GM18519 (cell line): ENCODE data around the gene DAG1.
"Not testable (repeated sequence)": the region's sequence is repeated elsewhere in the genome, so short reads cannot be mapped to it uniquely, and the experiment has no call there.

ENCODE experiments used
- ATAC-seq: cut with Tn5 transposase; IDR thresholded peaks from one replicate; pipeline ENCODE4 v1.9.1; 2021; ENCODE audit warnings: mild to moderate bottlenecking, moderate library complexity; ENCODE audit not compliant: unreplicated experiment, low FRiP score

Gene DAG1

DNA sequence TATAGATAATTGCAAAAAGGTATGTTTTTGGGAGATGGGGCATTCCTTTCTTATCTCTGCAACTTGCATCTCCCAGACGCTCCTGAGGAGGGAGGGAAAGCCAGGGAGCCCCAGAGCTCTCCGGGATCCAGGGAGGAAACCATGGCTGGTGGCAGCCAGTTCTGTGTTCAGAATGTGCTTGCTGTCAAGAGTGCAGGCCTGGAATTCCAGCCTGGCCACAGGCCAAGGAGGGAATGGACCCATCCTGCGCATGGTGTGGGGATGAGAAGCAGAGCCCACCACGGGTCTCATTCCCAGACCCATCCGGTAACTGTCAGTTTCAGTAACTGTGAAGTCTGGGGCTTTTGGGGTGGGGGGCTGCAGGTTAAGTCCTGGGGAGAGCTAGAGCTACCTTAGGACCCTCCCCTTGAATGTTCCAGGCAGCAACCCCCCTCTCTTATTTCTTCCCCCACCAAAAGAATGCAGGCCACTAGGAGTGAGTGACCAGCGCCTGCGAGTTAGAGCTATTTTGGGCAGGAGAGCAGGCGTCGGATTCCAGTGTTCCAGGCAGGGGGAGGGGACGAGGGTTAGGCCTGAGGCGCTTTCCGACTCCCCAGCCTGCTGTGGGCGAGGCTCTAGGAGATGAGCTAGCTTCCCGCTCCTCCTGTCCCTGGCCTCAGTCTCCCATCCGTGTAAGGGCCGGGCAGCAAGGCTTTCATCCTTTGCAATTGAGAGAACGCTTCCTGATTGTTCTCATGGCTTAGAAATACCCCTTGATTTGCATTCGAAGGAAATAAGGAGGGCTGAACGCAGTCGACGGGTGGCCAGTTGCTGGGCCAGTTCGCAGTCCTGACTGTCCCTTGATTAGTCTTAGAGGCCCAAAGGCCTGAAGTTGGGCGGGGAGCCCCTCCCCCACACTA is 781 bp upstream of the DAG1 start:
- ATAC-seq, result no peak

DNA sequence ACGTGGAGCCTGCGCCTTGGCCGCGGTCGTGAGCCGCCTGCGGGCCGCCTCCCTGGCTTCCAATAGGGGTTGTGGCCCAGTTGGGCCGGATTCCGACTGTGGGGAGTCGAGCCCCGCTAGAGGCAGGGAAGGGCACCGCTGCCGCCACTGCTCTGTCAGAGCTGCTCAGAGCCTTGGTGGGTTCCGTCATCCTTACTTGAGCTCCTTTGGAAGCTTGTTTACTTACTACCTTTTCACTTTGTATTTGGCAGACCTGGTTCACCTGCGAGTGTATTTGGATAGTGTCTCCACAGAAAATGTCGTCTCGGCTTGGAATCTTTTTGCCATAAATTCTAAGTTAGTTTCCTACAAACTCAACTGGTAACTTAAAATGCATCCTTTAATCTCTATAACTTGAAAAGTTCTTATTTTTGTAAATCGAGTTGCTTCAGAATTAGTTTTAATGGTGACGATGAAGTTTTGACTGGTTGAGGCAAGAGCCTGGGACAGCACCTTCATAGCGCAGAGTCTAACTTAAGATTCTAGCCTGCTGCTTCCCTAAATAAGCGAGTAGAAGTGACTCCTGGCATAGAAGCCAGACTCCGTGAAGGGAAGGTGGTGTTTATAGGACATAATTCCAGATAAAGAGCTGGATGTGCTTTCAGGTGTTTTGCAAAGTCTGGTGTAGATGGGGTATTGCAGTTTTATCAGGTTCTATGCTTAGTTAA is 800 bp downstream of the DAG1 start:
- ATAC-seq, result peak; percentile 28

DNA sequence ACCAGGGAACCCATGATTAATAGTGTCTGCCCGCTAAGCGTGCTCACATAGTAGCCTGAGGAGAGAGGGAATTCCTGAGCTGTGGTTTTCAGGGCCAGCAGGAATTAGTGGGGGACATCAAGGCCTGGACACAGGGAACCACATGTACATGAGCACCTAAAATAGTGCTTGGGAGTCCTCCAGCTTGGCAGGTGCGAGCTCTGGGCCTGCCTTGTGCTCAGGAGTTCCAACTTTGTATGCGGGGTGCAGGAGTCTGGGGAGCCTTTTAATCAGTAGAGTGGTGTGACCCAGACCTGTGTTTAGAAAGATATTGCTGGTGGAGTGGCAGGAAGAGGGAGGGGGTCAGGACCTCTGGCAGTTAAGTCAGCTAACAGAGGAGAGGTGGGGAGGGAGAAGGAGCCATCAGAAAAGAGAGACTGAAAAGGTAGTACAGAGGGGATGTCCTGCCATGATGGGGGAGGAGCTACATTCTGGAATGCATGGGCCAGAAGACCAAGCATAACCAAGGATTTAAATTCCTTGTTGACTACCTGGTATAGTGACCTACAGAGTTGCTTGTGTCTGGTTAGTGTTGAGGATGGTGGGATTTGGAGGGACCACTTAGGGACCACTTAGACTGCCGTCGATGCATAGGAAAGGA is 1.9 kb downstream of the DAG1 start:
- no peak for ATAC-seq

DNA sequence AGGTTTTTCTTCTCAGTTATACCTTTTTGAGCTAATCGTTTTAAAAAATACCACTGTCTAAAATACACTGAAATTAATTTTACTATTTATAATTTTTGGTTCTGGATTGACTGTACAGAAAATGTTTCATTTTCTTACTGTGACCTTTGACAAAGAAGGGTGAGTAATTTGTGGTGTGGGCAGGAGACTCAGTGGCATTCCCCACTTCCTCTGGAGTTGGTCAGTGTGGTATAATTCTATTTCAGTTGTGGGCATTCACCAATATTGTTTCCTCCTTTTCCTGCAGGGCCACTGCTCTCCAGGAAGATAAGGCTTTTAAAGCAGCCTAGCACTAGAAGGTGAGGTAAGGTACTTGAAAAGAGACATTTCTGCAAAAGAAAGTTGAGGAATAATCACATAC is 6.5 kb downstream of the DAG1 start:
- ATAC-seq, result no peak

DNA sequence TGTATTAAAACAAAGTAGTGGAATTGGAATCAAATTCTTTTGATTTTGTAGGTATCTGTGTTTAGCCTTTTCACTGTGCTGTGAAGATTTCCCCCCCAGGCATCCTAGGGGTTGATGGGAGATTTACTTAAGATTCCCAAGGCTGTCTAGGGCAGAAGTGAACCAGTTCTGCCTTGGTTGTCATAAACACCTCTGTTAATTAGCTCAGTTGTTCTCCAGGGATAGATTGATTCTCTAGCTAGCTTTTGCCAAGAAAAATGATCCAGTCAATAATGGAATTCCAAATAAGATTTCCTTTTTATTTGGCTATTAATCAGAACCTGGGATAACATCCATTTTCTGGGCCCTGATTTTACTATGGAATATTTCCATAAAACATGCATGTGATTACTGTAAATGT is 12.7 kb downstream of the DAG1 start:
- no peak for ATAC-seq

DNA sequence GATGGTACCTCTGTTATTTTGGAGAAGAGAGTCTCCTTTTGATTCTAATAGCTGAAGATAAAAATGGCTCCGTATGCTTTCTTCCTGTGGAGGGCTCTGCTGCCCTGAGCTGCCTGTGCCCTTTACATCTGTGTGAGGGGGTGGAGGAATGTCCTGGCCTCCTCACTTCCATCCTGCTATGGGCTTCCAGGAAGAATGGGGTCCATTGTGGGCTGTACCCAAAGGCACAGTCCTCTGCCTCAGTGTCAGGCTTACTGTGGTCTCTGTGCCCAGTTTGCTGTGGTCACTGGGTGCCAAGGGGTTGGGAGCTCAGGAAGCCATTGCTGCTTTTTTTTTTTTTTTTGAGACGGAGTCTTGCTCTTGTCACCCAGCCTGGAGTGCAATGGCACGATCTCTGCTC is 14.4 kb downstream of the DAG1 start:
- ATAC-seq, result no peak

DNA sequence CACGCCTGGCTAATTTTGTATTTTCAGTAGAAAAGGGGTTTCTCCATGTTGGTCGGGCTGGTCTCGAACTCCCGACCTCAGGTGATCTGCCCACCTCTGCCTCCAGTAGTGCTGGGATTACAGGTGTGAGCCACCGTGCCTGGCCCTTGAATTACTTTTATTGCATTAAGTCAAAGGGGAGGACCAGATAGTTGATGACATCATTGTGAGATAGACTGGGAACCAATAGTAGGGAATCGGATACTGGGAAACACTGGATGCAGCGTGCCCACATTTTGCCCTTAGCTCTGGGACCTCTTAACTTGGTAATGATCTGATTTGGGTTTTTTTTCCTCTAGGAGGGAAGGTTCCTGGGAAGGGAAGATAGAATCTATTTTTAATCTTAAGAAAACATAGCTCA is 19.2 kb downstream of the DAG1 start:
- no peak for ATAC-seq

DNA sequence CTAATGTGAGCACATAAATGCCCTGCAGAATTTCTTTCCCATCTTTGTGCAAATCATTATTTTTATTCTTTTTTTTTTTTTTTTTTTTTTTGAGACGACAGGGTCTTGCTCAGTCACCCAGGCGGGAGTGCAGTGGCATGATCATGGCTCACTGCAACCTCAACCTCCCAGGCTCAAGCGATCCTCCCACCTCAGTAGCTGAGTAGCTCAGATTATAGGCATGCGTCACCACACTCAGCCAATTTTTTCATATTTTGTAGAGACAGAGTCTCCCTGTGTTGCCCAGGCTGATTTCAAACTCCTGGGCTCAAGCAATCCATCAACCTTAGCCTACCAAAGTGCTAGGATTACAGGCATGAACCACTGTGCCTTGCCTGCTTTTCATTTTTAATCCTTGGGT is 22.9 kb downstream of the DAG1 start:
- ATAC-seq, result no peak

DNA sequence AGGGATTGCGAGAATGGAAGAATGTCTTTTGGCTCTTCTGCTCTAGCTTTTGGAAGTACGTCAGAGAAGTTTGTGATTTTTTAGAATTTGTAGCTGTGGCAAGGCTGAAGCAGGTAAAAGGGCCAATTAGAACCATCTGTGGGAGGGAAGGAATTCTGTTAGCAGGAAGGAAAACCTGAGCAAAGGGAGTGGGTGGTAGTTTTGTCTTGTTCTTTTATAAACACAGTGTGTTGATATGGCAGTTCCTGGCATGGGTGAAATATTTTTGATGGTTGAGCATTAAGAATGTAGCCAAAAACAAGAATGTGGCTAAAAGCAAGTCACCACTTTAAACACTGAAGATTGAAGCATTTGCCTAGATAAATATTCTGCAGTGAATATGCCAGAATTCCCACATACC is 23.8 kb downstream of the DAG1 start:
- ATAC-seq, result no peak

DNA sequence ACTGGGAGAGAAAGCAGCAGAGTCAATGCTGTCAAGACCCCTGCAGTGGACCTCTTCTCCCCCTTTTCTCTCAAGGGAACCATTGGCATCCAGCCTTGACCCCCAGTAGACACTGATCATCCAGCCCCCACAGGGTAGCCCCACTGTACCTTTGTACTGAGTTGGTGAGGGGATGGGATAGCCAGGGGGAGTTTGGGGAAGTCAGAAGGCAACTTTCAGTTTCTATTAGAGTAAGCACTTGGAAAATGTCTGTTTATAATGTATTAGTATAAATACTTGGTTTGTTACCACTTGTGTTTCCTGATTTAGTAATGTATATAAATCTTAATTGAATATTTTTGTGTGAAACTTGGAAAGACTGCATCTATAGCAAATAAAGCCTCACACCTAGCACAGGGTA is 25.0 kb downstream of the DAG1 start:
- ATAC-seq, result no peak

DNA sequence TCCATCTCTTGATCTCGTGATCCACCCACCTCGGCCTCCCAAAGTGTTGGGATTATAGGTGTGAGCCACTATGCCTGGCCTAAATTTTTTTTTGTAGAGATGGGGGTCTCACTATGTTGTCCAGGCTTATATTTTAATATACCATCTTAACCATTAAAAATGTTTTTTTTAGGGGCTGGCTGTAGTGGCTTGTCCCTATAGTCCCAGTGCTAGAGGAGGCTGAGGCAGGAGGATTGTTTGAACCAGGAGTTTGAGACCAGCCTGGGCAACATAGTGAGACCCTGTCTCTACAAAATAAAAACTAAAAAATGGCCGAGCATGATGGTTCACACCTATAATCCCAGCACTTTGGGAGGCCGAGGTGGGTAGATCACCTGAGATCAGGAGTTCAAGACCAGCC is 26.8 kb downstream of the DAG1 start:
- not testable (repeated sequence) for ATAC-seq

DNA sequence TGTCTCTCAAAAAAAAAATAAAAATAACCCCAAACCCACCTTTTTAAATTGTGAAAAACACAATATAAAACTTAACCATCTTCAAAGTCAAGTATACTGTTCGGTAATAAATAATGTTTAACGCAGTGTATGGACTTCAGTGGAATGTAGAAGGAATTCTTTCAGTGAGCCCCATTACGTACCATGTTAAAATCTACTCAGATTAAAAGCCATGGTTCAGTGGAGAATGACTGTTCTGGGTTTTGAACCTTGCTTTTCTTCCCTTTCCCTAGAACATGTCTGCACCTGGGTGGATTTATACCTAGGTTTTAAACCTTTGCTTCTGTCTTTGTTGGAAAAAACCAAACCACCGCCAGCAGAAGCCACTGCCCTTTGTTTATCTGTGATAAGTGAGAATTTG is 27.5 kb downstream of the DAG1 start:
- no peak for ATAC-seq

DNA sequence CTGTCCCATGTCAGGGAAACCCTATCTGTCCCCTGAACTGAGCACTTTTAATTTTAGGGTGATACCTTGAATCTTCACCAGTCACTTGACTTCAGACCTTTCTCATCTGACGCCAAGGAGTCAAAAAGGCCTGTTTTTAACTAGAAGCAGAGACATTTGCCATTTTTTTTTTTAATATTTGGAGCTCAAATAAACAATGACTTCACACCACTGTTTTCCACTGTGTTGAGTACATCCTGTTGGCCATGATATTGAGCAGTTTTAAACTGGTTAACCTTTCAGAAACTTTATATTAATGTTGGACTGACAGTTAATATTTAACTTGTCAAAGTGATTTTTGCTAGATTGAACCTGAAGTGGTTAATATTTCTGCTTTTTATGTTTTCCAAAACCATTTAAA is 28.2 kb downstream of the DAG1 start:
- no peak for ATAC-seq

DNA sequence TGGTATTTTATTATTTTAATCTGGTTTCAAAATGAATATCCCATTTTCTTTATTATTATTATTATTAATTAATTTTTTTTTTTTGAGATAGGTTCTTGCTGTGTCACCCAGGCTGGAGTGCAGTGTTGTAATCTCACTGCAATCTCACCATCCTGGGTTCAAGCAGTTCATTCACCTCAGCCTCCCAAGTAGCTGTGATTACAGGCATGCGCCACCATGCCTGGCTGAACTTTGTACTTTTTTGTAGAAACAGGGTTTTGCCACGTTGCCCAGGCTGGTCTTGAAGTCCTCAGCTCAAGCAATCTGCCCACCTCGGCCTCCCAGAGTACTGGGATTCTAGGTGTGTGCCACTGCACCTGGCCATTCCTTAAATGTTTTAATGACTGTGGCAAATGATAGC is 28.6 kb downstream of the DAG1 start:
- ATAC-seq, result no peak

DNA sequence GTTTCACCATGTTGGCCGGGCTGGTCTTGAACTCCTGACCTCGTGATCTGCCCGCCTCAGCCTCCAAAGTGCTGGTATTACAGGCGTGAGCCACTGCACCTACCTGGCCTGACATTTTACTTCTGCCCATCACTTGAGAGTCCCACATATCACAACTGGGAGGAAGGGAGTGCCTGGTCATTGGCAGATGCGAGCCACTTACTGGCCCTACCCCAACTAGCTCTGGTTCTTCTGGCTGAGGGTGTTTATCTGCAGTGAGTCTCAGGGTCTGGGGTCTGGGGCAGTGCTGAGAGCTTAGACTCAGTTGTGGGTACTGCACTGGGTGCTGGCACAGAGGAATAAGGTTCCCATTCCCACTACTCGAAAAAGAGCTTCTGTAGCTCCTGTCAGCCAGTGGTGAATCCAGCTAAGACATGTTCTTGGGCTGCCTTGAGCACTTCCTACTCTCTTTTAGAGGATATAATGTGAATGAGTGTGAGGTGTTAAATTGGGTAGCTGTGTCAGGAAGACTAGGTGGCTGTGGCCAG is 30.2 kb downstream of the DAG1 start:
- no peak for ATAC-seq

DNA sequence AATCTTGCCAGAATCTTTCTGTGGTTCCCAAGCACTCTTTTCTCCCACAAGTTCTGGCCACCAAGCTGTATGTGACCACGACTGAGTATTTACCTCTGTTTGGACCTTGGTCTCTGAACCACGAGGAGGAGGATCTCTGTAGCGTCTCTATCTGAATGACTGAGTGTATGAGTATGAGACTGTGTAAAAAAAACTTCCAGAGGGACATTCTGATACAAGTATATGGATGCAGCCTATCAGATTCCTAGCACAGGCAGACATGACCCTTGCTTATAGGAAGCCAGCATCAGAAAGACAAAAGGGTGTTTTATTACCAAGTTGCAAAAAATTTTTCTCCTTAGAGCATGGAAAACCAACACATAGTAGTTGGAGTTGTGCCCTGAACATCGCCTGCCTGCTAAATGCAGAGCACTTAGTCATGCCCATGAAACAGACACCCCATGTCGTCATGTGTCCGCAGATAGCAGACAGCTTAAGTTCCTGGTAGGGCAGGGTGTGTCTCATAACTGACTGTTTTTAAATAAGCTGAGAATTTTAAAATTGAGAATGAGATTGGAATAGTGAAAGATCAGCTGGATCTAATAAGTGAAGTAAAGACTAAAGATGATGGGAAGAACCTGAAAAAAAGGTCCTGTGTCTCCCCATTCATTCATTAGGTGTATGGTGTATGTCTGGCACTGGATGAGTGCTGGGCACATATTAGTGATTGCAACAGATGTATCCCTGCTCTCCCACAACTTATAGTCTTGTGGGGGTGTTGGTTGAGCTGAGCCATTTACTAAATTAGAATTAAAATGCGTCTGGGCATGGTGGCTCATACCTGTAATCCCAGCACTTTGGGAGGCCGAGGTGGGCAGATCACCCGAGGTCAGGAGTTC is 30.9 kb downstream of the DAG1 start:
- no peak for ATAC-seq

DNA sequence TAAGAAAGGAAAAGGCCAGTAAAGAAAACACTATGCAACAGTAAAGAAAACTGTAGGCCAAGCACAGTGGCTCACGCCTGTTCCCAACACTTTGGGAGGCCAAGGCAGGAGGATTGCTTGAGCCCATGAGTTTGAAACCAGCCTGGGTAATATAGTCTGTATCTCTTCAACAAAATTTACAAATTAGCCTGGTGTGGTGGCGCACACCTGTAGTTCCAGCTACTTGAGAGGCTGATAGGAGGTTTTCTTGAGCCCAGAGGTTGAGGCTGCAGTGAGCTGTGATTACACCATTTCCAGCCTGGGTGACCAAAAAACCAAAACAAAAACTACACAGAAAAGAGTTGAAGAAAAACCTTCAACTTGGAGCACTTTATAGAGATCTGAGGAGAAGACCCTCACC is 31.8 kb downstream of the DAG1 start:
- ATAC-seq, result no peak

DNA sequence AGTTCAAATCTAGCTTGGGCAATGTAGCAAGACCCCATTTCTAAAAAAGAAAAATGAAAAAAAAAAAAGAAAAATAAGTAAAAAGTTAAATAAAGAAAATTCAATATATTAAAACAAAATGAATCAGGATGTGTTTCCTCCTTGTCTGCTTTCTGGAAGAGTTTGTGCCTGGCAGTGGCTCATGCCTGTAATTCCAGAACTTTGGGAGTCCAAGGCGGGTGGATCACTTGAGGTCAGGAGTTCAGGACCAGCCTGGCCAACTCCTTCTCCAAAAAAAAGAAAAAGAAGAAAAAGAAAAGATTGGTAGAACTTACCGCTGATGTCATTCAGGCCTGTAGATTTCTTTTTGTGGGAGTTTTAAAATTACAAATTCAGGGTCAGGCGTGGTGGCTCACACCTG is 36.8 kb downstream of the DAG1 start:
- no peak for ATAC-seq

DNA sequence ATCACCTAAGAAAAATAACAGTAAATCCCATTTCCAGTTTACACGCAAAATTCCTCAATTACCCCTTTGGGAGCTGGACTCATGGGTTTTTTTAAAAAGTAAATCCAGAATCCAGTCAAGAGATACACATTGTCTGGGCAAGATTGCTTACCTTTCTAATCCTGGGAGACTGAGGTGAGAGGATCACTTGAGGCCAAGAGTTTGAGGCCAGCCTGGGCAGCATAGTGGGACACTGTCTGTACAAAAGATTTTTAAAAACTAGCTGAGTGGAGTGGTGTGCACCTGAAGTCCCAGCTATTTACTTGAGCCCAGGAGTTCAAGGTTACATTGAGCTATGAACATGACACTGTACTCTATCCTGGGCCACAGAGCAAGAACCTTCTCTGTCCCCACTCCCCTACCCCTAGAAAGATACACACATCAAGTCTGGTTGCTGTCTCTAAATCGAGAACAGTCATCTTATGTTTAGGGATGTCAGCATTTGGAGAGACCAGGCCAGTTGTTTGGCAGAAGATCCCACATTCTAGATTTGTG is 39.0 kb downstream of the DAG1 start:
- ATAC-seq, result no peak

DNA sequence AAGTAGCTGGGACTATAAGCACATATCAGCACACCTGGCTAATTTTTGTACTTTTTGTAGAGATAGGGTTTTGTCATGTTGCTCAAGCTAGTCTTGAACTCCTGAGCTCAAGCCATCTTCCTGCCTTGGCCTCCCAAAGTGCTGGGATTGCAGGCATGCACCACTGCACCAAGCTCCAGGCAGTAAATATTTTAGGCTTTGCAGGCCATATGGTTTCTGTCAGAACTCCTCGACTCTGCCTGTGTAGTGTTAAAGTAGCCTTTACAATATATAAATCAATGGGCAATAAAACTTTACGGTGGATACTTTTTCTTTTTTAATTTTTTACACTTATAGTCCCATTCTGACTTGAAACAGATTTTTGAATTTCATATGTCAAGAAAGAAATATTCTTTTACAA is 41.6 kb downstream of the DAG1 start:
- no peak for ATAC-seq
